NCI-H146 treated with DMSO at 0.1 percent for 48 hours (cell line): ENCODE measurements around the gene FBXO5.

Source experiments
- DNase-seq: peaks from one replicate; lab custom pipeline; 2025; ENCODE audit not compliant: unreplicated experiment; lab: John Stamatoyannopoulos, UW

The FBXO5 gene

GRCh38 chr6:152952045-152952444 is 30.8 kb downstream of the FBXO5 start:
- no peak for DNase-seq

DNA sequence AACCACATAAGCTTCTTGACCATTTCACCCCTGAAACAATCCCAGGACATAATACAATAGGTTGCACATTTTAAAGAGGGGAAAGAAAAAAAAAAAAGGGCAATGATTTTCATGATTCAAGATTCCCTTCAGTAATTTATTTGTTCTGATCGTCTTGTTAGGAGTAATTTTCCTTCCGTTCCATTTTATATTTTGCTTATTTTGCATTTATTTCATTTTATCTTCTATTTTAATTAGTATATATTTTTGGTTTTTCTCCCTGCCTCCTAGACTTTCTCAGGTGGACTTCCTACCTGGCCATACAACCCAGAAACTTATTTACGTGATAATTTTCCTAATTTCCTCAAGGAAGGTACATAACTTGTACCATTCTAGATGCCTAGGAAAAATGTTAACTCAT is 32.6 kb downstream of the FBXO5 start:
- no peak for DNase-seq

GRCh38 chr6:152948150-152948768 is 34.6 kb downstream of the FBXO5 start:
- peak; percentile 17 for DNase-seq

DNA sequence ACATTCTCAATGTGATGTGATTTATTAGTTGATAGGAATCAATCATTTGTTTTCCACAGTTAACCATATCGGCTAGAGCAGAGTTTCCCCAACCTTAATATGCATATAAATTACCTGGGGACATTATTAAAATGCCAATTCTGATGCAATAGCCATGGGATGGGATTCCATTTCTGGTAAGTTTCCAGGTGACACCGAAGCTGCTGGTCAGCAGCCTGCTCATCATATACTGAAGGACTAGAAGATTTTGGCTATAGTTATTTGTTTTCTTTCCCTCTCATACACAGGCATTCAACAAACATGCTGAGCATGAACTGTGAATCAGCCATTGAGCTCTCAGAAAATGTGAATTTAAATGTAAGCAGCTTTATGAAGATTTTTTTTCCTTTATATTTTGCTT is 35.8 kb downstream of the FBXO5 start:
- no peak for DNase-seq

- DNase-seq, result no peak
These were observed 36.4 kb downstream of the FBXO5 start for GRCh38 chr6:152946484-152946883.

DNA sequence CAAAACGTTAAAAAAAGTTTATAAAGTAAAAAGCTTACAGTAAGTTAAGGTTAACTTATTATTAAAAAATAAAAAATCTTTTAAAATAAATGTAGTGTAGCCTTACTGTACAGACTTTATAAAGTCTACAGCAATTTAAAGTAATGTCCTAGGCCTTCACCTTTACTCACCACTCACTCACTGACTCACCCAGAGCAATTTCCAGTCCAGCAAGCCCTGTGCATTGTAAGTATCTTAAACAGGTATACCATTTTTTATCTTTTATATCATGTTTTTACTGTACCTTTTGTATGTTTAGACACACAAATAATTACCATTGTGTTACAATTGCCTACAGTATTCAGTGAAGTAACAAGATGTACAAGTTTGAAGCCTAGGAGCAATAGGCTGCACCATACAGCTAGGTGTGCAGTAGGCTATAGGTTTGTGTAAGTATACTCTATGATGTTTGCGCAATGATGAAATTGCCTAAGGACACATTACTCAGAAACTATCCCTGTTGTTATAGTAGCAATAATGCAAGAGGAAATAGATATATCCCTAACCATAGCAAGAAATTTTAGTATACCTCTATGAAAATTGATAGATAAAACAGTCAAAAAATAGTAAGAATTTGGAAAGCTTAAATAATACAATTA is 39.5 kb downstream of the FBXO5 start:
- no peak for DNase-seq

DNA sequence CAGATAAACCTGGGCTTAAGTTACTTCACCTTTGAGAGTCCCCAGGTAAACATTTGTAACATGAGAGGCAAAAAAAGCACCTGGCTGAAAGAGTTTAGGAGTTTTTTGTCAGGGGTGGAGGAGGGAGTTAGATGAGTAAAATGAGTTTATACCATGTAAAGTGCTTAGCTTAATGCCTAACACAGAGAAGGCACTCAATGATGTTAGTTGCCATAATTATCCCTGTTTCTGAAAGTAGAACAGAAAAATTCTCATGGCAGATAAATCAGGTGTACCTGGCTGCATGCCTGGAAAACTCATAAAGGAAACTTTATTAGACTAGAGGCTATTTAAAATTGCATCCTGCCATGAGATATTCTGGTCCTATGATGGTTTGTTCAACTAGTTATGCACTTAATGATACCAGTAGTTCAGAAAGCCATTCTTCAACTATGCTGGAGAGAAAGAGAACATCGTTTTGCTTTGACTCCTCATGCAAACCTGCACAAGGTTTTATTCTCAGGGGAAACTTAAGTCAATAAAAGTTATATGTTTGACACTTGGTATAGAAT is 40.4 kb downstream of the FBXO5 start:
- DNase-seq, result no peak

- DNase-seq, result no peak
These were observed 41.1 kb downstream of the FBXO5 start for GRCh38 chr6:152941746-152942145.

- DNase-seq, result no peak
These were observed 50.0 kb downstream of the FBXO5 start for GRCh38 chr6:152932865-152933264.

DNA sequence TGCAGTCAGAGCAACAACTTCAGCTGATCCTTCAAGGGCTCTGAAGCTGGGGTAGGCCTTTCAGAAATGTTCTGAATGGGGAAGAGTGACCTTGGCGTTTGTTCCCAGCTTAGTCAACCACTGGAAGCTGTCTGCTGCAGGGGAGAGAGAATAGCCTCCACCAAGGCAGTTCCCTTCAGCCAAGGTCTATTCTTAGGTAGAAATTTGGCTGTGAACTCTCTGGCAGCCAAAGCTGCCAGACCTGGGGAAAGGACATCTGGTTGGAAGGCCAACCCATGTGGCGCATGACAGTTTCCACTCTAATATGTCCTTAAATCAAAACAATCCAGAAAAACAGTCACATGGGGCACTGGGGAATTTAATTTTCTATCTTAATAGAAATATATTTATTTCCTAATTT is 60.1 kb downstream of the FBXO5 start:
- no peak for DNase-seq
